Lung (tissue), 12 donors: ENCODE results near the gene DOK4. TPM values are rescaled to one million over a fixed set of nuclear protein-coding genes. Genes with fewer than 3 reads are reported as not detected.

Source experiments
- ATAC-seq: fragments of 200-7000 bp; cut with Tn5 transposase; one replicate; pipeline ENCODE4 v1.9.1; 2020; ENCODE audit warnings: moderate number of reproducible peaks; ENCODE audit not compliant: insufficient read depth, low FRiP score
- DNase-seq, 3 donors: peaks; one replicate each; pipeline ENCODE4 v3.0.0-alpha.2; 2013 to 2017
- H3K27ac ChIP-seq, 2 donors: one replicate each; pipeline ENCODE4 v1.5.1; 2013; ENCODE audit warnings: mild to moderate bottlenecking in 2 of 2, moderate library complexity in 2 of 2, control low read depth in 1 of 2, inconsistent platforms in 1 of 2, low read depth in 1 of 2, low read length in 1 of 2
- H3K27me3 ChIP-seq, 3 donors: one replicate each; pipeline ENCODE4 v1.5.1; 2013; ENCODE audit warnings: low read length in 2 of 3; ENCODE audit not compliant: control insufficient read depth in 3 of 3, insufficient read depth in 3 of 3
- H3K36me3 ChIP-seq, 4 donors: one replicate each; pipeline ENCODE4 v1.5.1; 2013; ENCODE audit warnings: low read length in 4 of 4, mild to moderate bottlenecking in 1 of 4, moderate library complexity in 1 of 4; ENCODE audit not compliant: control insufficient read depth in 4 of 4, insufficient read depth in 4 of 4
- H3K4me1 ChIP-seq, 5 donors: one replicate each; pipeline ENCODE4 v1.5.1; 2013; ENCODE audit warnings: low read length in 5 of 5, mild to moderate bottlenecking in 2 of 5, moderate library complexity in 1 of 5; ENCODE audit not compliant: control insufficient read depth in 5 of 5, insufficient read depth in 5 of 5
- H3K4me3 ChIP-seq: one replicate; pipeline ENCODE4 v1.5.1; 2013; ENCODE audit warnings: mild to moderate bottlenecking, control low read depth, moderate library complexity
- H3K9ac ChIP-seq, 2 donors: one replicate each; pipeline ENCODE4 v1.5.1; 2013; ENCODE audit warnings: low read length in 2 of 2, control low read depth in 1 of 2; ENCODE audit not compliant: insufficient read depth in 1 of 2
- H3K9me3 ChIP-seq, 4 donors: one replicate each; pipeline ENCODE4 v1.5.1; 2013; ENCODE audit warnings: low read length in 3 of 4, mild to moderate bottlenecking in 1 of 4, moderate library complexity in 1 of 4; ENCODE audit not compliant: control insufficient read depth in 4 of 4, insufficient read depth in 3 of 4
- CTCF ChIP-seq: IDR thresholded peaks from 2 replicates; pipeline ENCODE4 v1.5.1; 2012; ENCODE audit warnings: mild to moderate bottlenecking; ENCODE audit errors: control extremely low read depth, extremely low read depth
- WGBS, 2 donors: extraction: QIAGEN DNeasy Blood & Tissue Kit; methylation state at CpG; one replicate each; pipeline ENCODE4 v1.1.7; 2013; 5-methylcytosine and 5-hydroxymethylcytosine counted together
- polyA plus RNA-seq, 2 donors: library from polyadenylated mRNA; stranded (reverse); fragments of 200-250 nt; gene quantifications; one replicate each; pipeline ENCODE4 v1.2.1, GENCODE V29; 2013
- total RNA-seq, 2 donors: library from RNA; depleted of rRNA in 1 of 2; stranded (reverse); fragments of >200 nt in 1 of 2; gene quantifications; one replicate each; pipeline ENCODE4 v1.2.1, GENCODE V29; 2014 to 2021
- donor health status: control.
- donor health status: control.
- donor health status: Bipolar disorder and iron deficiency.
- donor health status: healthy.
- donor health status: DM: yes; HTN: yes; CAD: no.

Gene DOK4
- total and polyA plus RNA-seq, 4 donors, result 19.7 to 58.2 (median 51.1) TPM

- WGBS, 2 donors, result 93 to 96% methylated on average over 14 of the region's 14 CpGs
- peaks cover 0 to 20% (median 5%) of the 10 kb centered on the region in 5 donors for H3K4me1 ChIP-seq
These were observed 13.0 kb downstream of the DOK4 start for GRCh38 chr16:57473176-57473840.

DNA sequence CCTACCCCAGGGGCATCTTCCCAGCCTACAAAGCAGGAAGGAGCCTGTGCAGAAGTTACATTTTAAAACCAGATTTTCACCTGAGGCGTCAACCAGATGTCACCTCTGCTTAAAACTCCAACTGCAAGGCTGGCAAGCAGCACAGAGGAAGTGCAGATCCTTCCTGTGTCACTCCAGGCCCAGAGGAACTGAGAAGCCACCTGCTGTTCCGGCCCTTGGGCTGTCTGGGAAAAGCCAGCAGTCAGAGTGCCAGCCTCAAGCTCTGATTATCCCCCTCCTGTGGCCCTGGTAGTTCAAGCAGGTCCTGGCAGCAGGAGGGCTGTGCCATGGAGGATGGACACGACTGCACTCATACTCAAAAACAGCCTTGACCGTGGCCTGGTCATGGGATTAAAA lies 13.6 kb downstream of the DOK4 start:
- H3K27ac ChIP-seq, result no peak overlapping the region
- 38 to 52% methylated on average over 4 of the region's 4 CpGs for WGBS, 2 donors
- H3K4me1 ChIP-seq, result peaks cover 0 to 17% (median 5%) of the 10 kb centered on the region in 5 donors
- no peak overlapping the region for H3K4me3 ChIP-seq
- DNase-seq (no peak), ATAC-seq (no peak)
- no peak overlapping the region for H3K9ac ChIP-seq
- H3K27me3 ChIP-seq, result no peaks in the 10 kb centered on the region
- TF ChIP-seq CTCF, result no peak
- peaks cover 21 to 50% (median 46%) of the 10 kb centered on the region in 4 donors for H3K36me3 ChIP-seq
- no peaks in the 10 kb centered on the region for H3K9me3 ChIP-seq

More at GRCh38 chr16:57473176-57473840, 13.0 kb downstream of the DOK4 start:
- Histone ChIP-seq H3K27me3 (no peaks in the 10 kb centered on the region), H3K36me3 (peaks cover 16 to 50% (median 43%) of the 10 kb centered on the region in 4 donors), H3K4me3 (no peak overlapping the region), H3K9ac (no peak overlapping the region), H3K27ac (no peak overlapping the region), H3K9me3 (no peaks in the 10 kb centered on the region)
- TF ChIP-seq CTCF, result no peak
- no peak for DNase-seq
- ATAC-seq, result no peak

GRCh38 chr16:57471852-57472664 lies 14.2 kb downstream of the DOK4 start:
- no peak for ATAC-seq
- no peaks in the 10 kb centered on the region for H3K9me3 ChIP-seq
- DNase-seq, result no peak
- no peak overlapping the region for H3K27ac ChIP-seq
- no peaks in the 10 kb centered on the region for H3K27me3 ChIP-seq
- no peak overlapping the region for H3K9ac ChIP-seq
- peaks cover 0 to 14% (median 5%) of the 10 kb centered on the region in 5 donors for H3K4me1 ChIP-seq
- peaks cover 21 to 50% (median 48%) of the 10 kb centered on the region in 4 donors for H3K36me3 ChIP-seq
- TF ChIP-seq CTCF, result no peak
- 70 to 86% methylated on average over 10 of the region's 10 CpGs for WGBS, 2 donors
- no peak overlapping the region for H3K4me3 ChIP-seq
